ENCODE results near the gene FBXL16.

DNA sequence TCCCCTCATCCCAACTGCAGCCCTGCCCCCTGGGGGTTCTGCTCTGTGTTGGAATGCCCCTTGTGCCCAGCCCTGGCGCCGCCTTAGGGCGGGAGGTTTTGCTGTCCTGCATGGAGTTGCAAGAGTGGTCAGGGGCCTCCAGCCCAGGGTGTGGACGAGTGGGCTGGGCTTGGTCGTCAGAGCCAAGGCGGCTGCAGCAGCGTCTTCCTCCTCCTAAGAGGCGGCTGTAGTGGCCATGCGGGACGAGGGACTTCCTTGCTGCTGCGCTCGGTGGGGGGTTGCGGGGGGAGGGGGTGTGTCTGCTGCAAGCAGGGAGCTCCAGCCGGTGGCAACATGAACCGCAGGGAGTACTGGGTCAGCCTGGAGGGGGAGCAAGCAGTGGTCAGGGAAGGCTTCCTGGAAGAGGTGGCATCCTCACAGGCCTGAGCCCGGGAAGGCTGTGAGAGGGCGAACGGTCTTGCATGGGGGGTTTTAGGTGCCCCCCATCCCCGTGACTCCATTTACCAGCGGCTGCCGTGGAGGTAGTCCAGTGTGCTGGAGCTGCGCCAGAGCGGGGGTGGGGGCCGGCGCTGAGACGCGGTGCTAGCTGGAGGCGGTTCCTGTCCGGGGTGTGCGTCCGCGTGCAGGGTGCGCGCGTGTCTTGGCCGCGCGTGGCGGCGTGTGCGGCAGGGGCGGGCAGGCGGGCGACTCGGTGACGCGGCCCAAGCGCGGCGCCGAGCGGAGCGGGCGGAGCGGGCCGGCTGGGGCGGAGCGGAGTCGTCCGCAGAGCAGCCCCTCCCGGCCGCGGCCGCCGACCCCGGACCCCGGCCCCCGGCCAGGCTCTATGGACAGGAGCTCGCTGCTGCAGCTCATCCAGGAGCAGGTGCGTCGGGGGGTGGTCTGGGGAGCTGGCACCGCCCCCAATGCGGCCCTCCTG, 30.4 kb downstream of the FBXL16 start, which contains the start of gene RHBDL1:
- TF ChIP-seq, protein P1, sequence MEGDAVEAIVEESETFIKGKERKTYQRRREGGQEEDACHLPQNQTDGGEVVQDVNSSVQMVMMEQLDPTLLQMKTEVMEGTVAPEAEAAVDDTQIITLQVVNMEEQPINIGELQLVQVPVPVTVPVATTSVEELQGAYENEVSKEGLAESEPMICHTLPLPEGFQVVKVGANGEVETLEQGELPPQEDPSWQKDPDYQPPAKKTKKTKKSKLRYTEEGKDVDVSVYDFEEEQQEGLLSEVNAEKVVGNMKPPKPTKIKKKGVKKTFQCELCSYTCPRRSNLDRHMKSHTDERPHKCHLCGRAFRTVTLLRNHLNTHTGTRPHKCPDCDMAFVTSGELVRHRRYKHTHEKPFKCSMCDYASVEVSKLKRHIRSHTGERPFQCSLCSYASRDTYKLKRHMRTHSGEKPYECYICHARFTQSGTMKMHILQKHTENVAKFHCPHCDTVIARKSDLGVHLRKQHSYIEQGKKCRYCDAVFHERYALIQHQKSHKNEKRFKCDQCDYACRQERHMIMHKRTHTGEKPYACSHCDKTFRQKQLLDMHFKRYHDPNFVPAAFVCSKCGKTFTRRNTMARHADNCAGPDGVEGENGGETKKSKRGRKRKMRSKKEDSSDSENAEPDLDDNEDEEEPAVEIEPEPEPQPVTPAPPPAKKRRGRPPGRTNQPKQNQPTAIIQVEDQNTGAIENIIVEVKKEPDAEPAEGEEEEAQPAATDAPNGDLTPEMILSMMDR (IDR thresholded peaks at IDR 0.05), result no peak
- TF ChIP-seq POLR2A (IDR thresholded peaks at IDR 0.05), result no peak
- TF ChIP-seq POLR2AphosphoS5 (IDR thresholded peaks at IDR 0.05), result no peak
- TF ChIP-seq EP300 (IDR thresholded peaks at IDR 0.05), result no peak

Data from upper lobe of left lung (tissue), 4 donors.